Transverse colon (tissue), 3 donors: ENCODE data around the gene KLHL22.

ENCODE experiments used
- EP300 ChIP-seq: sonication (generic); formaldehyde crosslinking; IDR thresholded peaks from one replicate; pipeline ENCODE4 v1.6.1; 2017; ENCODE audit warnings: antibody characterized with exemption, low read depth
- POLR2A ChIP-seq: fragments of 450-650 bp; IDR thresholded peaks from one replicate; pipeline ENCODE4 v1.6.1; 2016; ENCODE audit warnings: antibody characterized with exemption, mild to moderate bottlenecking, moderate library complexity
- TF ChIP-seq, protein P1 (sequence below), 5 experiments: fragments of 200-600 bp in 3 of 5; fragments of 450-650 bp in 2 of 5; sonication (generic) in 3 of 5; IDR thresholded peaks; 1 replicate in 2 of 5; 2 replicates in 3 of 5; pipeline ENCODE4 v1.5.1; 2016 to 2017; ENCODE audit warnings: antibody characterized with exemption in 5 of 5, inconsistent platforms in 3 of 5, mild to moderate bottlenecking in 2 of 5, moderate library complexity in 1 of 5

- TF ChIP-seq, protein P1, sequence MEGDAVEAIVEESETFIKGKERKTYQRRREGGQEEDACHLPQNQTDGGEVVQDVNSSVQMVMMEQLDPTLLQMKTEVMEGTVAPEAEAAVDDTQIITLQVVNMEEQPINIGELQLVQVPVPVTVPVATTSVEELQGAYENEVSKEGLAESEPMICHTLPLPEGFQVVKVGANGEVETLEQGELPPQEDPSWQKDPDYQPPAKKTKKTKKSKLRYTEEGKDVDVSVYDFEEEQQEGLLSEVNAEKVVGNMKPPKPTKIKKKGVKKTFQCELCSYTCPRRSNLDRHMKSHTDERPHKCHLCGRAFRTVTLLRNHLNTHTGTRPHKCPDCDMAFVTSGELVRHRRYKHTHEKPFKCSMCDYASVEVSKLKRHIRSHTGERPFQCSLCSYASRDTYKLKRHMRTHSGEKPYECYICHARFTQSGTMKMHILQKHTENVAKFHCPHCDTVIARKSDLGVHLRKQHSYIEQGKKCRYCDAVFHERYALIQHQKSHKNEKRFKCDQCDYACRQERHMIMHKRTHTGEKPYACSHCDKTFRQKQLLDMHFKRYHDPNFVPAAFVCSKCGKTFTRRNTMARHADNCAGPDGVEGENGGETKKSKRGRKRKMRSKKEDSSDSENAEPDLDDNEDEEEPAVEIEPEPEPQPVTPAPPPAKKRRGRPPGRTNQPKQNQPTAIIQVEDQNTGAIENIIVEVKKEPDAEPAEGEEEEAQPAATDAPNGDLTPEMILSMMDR (IDR thresholded peaks at IDR 0.05), result no peak
- TF ChIP-seq POLR2A (no peak), EP300 (no peak)
Measured at GRCh38 chr22:20516399-20516798, 20.8 kb upstream of the KLHL22 start.
